ENCODE data around the gene ABL2.
"Not testable (repeated sequence)": the region's sequence is repeated elsewhere in the genome, so short reads cannot be mapped to it uniquely, and the experiment has no call there.

The ABL2 gene

DNA sequence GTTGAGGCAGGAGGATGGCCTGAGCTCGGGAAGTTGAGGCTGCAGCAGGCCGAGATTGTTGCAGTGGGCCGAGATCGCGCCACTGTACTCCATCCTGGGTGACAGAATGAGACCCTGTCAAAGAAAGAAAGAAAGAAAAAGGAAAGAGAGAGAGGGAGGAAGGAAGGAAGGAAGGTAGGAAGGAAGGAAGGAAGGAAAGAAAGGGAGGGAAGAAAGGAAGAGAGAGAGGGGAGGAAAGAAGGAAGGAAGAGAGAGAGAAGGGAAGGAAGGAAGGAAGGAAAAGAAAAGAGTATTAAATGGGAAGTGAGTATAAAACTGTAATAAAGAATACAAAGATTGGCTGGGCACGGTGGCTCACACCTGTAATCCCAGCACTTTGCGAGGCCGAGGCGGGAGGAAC lies 18.4 kb upstream of the ABL2 start:
- no peaks in the 10 kb centered on the region for H3K36me3 ChIP-seq (ENCODE audit: control insufficient read depth, insufficient read depth, low read length)
- H3K27me3 ChIP-seq (ENCODE audit: control insufficient read depth, insufficient read depth, low read length, poor library complexity, severe bottlenecking) = no peaks in the 10 kb centered on the region
- no peak overlapping the region for H3K27ac ChIP-seq (ENCODE audit: insufficient read depth, low read depth, low read length, poor library complexity, severe bottlenecking)
- H3K4me1 ChIP-seq (ENCODE audit: control insufficient read depth, insufficient read depth, low read length) = no peaks in the 10 kb centered on the region
- H3K4me3 ChIP-seq (ENCODE audit: insufficient read depth, low read depth, low read length) = no peak overlapping the region
- H3K9me3 ChIP-seq (ENCODE audit: control insufficient read depth, low read length) = no peaks in the 10 kb centered on the region
- WGBS, 2 experiments = 90 to 91% methylated on average over 9 of the region's 9 CpGs

DNA sequence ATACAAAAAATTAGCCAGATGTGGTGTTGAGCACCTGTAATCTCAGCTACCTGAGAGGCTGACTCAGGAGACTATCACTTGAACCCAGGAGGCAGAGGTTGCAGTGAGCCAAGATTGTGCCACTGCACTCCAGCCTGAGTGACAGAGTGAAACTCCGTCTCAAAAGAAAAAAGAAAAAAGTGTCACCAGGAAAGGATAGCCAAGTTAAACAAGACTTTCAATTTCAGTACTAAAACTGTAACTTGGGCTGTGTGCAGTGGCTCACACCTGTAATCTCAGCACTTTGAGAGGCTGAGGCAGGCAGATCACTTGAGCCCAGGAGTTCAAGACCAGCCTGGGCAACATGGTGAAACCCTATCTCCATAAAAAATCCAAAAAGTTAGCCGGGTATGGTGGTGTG lies 15.9 kb upstream of the ABL2 start:
- not testable (repeated sequence) for H3K27ac ChIP-seq (ENCODE audit: insufficient read depth, low read depth, low read length, poor library complexity, severe bottlenecking); H3K4me1 ChIP-seq (ENCODE audit: control insufficient read depth, insufficient read depth, low read length); H3K36me3 ChIP-seq (ENCODE audit: control insufficient read depth, insufficient read depth, low read length); H3K4me3 ChIP-seq (ENCODE audit: insufficient read depth, low read depth, low read length); H3K27me3 ChIP-seq (ENCODE audit: control insufficient read depth, insufficient read depth, low read length, poor library complexity, severe bottlenecking); H3K9me3 ChIP-seq (ENCODE audit: control insufficient read depth, low read length)
- WGBS, 2 experiments = 84 to 85% methylated on average over 2 of the region's 2 CpGs

DNA sequence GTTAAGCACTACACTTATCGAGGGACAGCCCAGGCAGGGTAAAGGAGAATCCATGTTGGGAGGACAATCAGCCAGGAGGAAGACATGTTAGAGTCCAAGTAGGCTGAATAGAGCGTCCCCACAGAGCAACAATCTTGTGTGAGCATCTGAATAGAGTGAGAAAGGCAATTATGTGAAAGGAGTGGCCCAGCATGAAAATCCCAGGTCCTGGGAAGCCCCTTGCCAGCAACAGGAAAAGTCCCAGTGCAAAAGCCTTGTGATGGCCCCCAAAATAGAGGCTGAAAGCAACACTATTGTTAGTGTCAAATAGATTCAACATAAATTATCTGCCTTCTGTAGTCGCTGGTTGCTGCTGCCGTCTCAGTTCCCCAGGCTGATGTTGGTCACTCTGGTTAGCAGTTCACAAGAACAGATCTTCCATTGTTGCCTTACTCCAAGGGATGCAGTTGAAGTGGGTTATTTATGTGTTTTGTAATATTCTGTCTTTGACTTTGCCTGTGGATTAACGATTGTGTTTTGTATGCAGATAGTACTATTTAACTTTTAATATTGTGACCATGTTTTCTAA lies 12.1 kb upstream of the ABL2 start:
- peak overlapping the region; percentile 69 for H3K27ac ChIP-seq (ENCODE audit: insufficient read depth, low read depth, low read length, poor library complexity, severe bottlenecking)
- H3K27me3 ChIP-seq (ENCODE audit: control insufficient read depth, insufficient read depth, low read length, poor library complexity, severe bottlenecking) = no peaks in the 10 kb centered on the region
- no peaks in the 10 kb centered on the region for H3K9me3 ChIP-seq (ENCODE audit: control insufficient read depth, low read length)
- WGBS, 2 experiments = 33 to 50% methylated on average over 4 to 5 of the region's 5 CpGs
- no peaks in the 10 kb centered on the region for H3K4me1 ChIP-seq (ENCODE audit: control insufficient read depth, insufficient read depth, low read length)
- no peak overlapping the region for H3K4me3 ChIP-seq (ENCODE audit: insufficient read depth, low read depth, low read length)
- H3K36me3 ChIP-seq (ENCODE audit: control insufficient read depth, insufficient read depth, low read length) = no peaks in the 10 kb centered on the region

DNA sequence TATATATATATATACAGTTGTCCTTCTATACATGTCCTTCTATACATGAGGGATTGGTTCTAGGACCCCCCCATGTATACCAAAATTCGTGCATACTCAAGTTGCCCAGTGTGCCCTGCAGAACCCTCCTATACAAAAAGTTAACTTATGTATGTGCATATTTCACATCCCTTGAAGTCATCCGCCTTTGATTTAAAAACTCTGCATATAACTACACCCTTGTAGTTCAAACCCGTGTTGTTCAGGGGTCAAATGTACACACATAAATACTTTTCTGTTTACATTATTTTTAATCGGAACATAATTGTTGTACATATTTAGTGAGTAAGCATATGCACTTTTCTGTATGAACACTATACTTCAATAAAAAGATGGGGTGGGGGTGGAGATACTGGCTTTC lies 7.7 kb upstream of the ABL2 start:
- Histone ChIP-seq H3K27ac (ENCODE audit: insufficient read depth, low read depth, low read length, poor library complexity, severe bottlenecking) (no peak overlapping the region), H3K36me3 (ENCODE audit: control insufficient read depth, insufficient read depth, low read length) (no peaks in the 10 kb centered on the region), H3K4me3 (ENCODE audit: insufficient read depth, low read depth, low read length) (no peak overlapping the region), H3K4me1 (ENCODE audit: control insufficient read depth, insufficient read depth, low read length) (no peaks in the 10 kb centered on the region), H3K9me3 (ENCODE audit: control insufficient read depth, low read length) (no peaks in the 10 kb centered on the region), H3K27me3 (ENCODE audit: control insufficient read depth, insufficient read depth, low read length, poor library complexity, severe bottlenecking) (no peaks in the 10 kb centered on the region)
- 86 to 98% methylated on average over 3 of the region's 4 CpGs for WGBS, 2 experiments

DNA sequence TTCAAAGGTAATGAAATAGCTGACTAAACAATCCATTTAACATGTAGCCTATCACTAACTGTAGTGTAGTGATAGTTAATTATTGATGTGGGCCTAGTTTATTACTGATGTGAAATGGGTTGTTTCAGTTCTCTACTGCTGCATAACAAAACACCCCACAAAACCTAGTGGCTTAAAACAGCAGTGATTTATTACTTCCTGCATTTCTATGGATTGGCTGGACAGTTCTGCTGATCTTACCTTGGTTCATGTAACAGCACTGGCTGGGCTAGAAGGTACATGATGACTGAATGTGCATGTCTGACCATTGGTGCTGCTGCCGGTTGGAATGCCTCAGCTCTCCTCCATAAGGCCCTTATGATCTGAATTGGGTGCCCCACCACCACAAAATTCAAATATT lies 5.4 kb upstream of the ABL2 start:
- Histone ChIP-seq H3K27me3 (ENCODE audit: control insufficient read depth, insufficient read depth, low read length, poor library complexity, severe bottlenecking) (peaks cover 4% of the 10 kb centered on the region), H3K36me3 (ENCODE audit: control insufficient read depth, insufficient read depth, low read length) (no peaks in the 10 kb centered on the region), H3K4me1 (ENCODE audit: control insufficient read depth, insufficient read depth, low read length) (no peaks in the 10 kb centered on the region), H3K4me3 (ENCODE audit: insufficient read depth, low read depth, low read length) (no peak overlapping the region), H3K27ac (ENCODE audit: insufficient read depth, low read depth, low read length, poor library complexity, severe bottlenecking) (no peak overlapping the region), H3K9me3 (ENCODE audit: control insufficient read depth, low read length) (no peaks in the 10 kb centered on the region)
- 85 to 92% methylated on average over 1 of the region's 1 CpG for WGBS, 2 experiments

DNA sequence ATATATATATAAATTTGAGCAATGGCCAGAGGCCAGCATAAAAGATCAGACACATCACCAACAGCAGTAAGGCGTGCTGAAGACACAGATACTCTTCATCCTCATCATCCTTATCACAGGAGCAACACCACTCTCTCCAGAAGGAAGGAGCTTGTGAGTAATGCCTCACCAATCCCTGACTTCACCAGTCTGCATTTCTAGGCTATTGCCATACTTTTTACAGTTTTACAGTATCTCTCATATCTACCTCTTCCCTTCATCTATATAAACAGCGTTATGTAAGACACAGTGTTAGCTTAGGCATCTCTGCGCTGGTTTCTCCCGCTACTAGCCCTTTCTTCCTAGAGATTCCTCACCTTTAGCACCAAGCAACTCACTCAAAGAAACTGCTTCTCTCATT lies 2.4 kb upstream of the ABL2 start:
- Histone ChIP-seq H3K9me3 (ENCODE audit: control insufficient read depth, low read length) (no peaks in the 10 kb centered on the region), H3K36me3 (ENCODE audit: control insufficient read depth, insufficient read depth, low read length) (no peaks in the 10 kb centered on the region), H3K27me3 (ENCODE audit: control insufficient read depth, insufficient read depth, low read length, poor library complexity, severe bottlenecking) (peaks cover 5% of the 10 kb centered on the region), H3K4me1 (ENCODE audit: control insufficient read depth, insufficient read depth, low read length) (peaks cover 5% of the 10 kb centered on the region), H3K27ac (ENCODE audit: insufficient read depth, low read depth, low read length, poor library complexity, severe bottlenecking) (no peak overlapping the region), H3K4me3 (ENCODE audit: insufficient read depth, low read depth, low read length) (no peak overlapping the region)
- WGBS, 2 experiments = 91 to 92% methylated on average over 4 of the region's 4 CpGs

DNA sequence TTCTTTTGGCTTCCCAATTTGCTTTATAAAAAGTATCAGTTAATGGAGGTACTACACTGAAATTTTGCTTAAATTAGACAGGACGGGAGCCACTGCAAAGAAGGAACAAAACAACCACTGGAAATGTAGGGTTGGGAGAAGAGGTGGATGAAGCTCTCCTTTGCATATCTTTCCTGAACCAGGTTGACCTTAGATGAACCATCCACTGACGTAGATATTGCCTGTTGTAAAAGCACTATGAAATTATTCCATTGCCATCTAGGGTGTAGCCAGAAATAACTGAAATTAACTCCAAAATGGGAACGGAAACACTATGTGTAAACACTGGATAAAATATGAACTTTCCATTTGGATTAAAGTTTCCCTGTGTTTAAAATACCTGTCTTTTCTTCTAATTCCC lies 1.2 kb upstream of the ABL2 start:
- no peaks in the 10 kb centered on the region for H3K36me3 ChIP-seq (ENCODE audit: control insufficient read depth, insufficient read depth, low read length)
- no peaks in the 10 kb centered on the region for H3K9me3 ChIP-seq (ENCODE audit: control insufficient read depth, low read length)
- no peak overlapping the region for H3K27ac ChIP-seq (ENCODE audit: insufficient read depth, low read depth, low read length, poor library complexity, severe bottlenecking)
- H3K27me3 ChIP-seq (ENCODE audit: control insufficient read depth, insufficient read depth, low read length, poor library complexity, severe bottlenecking) = peaks cover 5% of the 10 kb centered on the region
- H3K4me1 ChIP-seq (ENCODE audit: control insufficient read depth, insufficient read depth, low read length) = peaks cover 5% of the 10 kb centered on the region
- WGBS, 2 experiments = 84 to 95% methylated on average over 3 of the region's 3 CpGs
- H3K4me3 ChIP-seq (ENCODE audit: insufficient read depth, low read depth, low read length) = no peak overlapping the region

DNA sequence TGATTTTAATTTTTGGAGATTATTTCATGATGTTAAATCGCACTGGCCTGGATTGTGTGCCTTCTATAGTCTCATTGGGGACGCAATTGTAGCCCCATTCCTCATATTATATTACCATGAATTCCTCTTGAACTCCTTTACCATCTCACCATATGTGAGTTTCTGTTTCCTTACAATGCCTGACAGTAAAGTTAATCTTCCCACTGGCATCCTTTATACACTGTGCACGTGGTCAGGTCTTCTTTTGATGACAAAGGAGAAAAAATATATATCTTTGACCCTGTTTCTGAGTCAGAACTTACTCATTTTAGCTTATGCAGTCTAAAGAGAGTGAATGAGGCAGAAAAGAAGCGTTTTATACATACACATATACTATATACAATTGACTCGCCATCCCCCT lies 774 bp upstream of the ABL2 start:
- H3K4me1 ChIP-seq (ENCODE audit: control insufficient read depth, insufficient read depth, low read length) = peaks cover 5% of the 10 kb centered on the region
- H3K36me3 ChIP-seq (ENCODE audit: control insufficient read depth, insufficient read depth, low read length) = no peaks in the 10 kb centered on the region
- H3K4me3 ChIP-seq (ENCODE audit: insufficient read depth, low read depth, low read length) = peak overlapping the region; percentile 81
- H3K27ac ChIP-seq (ENCODE audit: insufficient read depth, low read depth, low read length, poor library complexity, severe bottlenecking) = no peak overlapping the region
- peaks cover 5% of the 10 kb centered on the region for H3K27me3 ChIP-seq (ENCODE audit: control insufficient read depth, insufficient read depth, low read length, poor library complexity, severe bottlenecking)
- 70 to 80% methylated on average over 4 to 5 of the region's 5 CpGs for WGBS, 2 experiments
- H3K9me3 ChIP-seq (ENCODE audit: control insufficient read depth, low read length) = no peaks in the 10 kb centered on the region

DNA sequence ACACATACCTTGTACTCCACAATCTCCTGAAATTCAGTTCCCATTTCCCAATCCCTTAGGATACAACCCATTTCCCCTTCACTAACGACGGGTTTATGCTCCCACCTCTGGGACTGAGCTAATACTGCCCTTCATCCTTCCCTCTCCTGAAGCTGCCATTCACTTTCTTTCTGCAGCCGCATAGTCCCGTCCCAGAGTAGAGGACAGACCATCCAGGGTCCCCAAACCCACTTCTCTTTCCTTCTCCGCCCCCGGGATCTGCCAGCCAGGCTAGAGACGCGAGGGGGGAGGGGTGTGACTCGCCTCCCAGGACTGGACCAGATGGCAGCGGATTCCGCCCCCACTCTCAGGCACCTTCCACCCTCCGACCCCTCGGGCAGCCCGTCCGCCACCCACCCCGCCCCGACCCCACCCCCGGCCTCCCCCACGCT lies 679 bp downstream of the ABL2 start:
- H3K4me1 ChIP-seq (ENCODE audit: control insufficient read depth, insufficient read depth, low read length) = peaks cover 5% of the 10 kb centered on the region
- peaks cover 5% of the 10 kb centered on the region for H3K27me3 ChIP-seq (ENCODE audit: control insufficient read depth, insufficient read depth, low read length, poor library complexity, severe bottlenecking)
- WGBS, 2 experiments = 1% methylated on average over 8 to 17 of the region's 19 CpGs
- H3K4me3 ChIP-seq (ENCODE audit: insufficient read depth, low read depth, low read length) = peak overlapping the region; percentile 81
- H3K27ac ChIP-seq (ENCODE audit: insufficient read depth, low read depth, low read length, poor library complexity, severe bottlenecking) = peak overlapping the region; percentile 87
- no peaks in the 10 kb centered on the region for H3K9me3 ChIP-seq (ENCODE audit: control insufficient read depth, low read length)
- H3K36me3 ChIP-seq (ENCODE audit: control insufficient read depth, insufficient read depth, low read length) = no peaks in the 10 kb centered on the region

DNA sequence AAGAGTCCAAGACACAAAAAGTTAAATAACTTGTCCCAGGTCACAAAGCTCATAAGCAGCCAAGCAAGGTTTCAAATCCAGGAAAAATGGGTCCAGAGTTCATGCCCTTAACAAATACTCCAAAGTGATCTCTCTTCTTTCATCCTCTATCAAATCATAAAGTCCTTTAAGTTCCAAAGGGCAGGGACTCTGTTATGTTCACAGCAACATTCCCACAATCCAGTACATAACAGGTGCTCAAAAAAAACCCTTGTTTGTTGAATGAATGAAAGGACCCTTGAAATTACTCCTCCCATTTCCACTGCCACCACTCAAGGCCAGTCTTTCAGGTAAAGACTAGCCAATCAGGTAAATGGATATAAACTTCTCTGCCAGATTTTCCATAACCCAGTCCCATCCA lies 2.7 kb downstream of the ABL2 start:
- no peak overlapping the region for H3K4me3 ChIP-seq (ENCODE audit: insufficient read depth, low read depth, low read length)
- H3K27ac ChIP-seq (ENCODE audit: insufficient read depth, low read depth, low read length, poor library complexity, severe bottlenecking) = no peak overlapping the region
- H3K4me1 ChIP-seq (ENCODE audit: control insufficient read depth, insufficient read depth, low read length) = peaks cover 5% of the 10 kb centered on the region
- peaks cover 5% of the 10 kb centered on the region for H3K27me3 ChIP-seq (ENCODE audit: control insufficient read depth, insufficient read depth, low read length, poor library complexity, severe bottlenecking)
- H3K36me3 ChIP-seq (ENCODE audit: control insufficient read depth, insufficient read depth, low read length) = no peaks in the 10 kb centered on the region
- H3K9me3 ChIP-seq (ENCODE audit: control insufficient read depth, low read length) = no peaks in the 10 kb centered on the region

DNA sequence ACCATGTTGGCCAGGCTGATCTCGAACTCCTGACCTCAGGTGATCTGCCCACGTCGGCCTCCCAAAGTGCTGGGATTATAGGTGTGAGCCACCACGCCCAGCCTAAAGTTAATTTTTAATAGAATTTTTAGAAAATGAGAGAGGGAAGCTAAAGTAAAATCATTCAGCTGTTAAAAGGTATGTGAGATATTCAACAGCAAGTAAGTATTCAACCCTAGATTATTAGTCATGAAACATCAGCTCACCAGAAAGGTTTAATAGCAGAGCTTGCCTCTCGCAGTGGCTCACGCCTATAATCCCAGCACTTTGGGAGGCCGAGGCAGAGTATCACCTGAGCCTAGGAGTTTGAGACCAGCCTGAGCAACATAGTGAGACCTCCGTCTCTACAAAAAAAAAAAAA lies 5.0 kb downstream of the ABL2 start:
- not testable (repeated sequence) for H3K27ac ChIP-seq (ENCODE audit: insufficient read depth, low read depth, low read length, poor library complexity, severe bottlenecking); H3K36me3 ChIP-seq (ENCODE audit: control insufficient read depth, insufficient read depth, low read length); H3K9me3 ChIP-seq (ENCODE audit: control insufficient read depth, low read length); H3K4me3 ChIP-seq (ENCODE audit: insufficient read depth, low read depth, low read length); H3K27me3 ChIP-seq (ENCODE audit: control insufficient read depth, insufficient read depth, low read length, poor library complexity, severe bottlenecking); H3K4me1 ChIP-seq (ENCODE audit: control insufficient read depth, insufficient read depth, low read length)
- 95 to 97% methylated on average over 8 of the region's 8 CpGs for WGBS, 2 experiments
